Keratinocyte (primary cell): ENCODE results near the gene COCH.

Experiments used
- CTCF ChIP-seq, 3 experiments: IDR thresholded peaks in 1 of 3; conservative IDR thresholded peaks in 1 of 3; optimal IDR thresholded peaks in 1 of 3; 2 replicates in 2 of 3; 3 replicates in 1 of 3; pipeline versions ENCODE3 to v1.5.1; 2011; ENCODE audit warnings: low read length in 3 of 3, mild to moderate bottlenecking in 3 of 3, moderate library complexity in 2 of 3, control low read depth in 1 of 3, inconsistent platforms in 1 of 3; ENCODE audit not compliant: insufficient read depth in 2 of 3; ENCODE audit errors: extremely low read depth in 1 of 3
- EZH2 ChIP-seq: IDR thresholded peaks from one replicate; pipeline ENCODE4 v1.6.1; 2012; ENCODE audit warnings: inconsistent platforms, mild to moderate bottlenecking, low read length, moderate library complexity

GRCh38 chr14:30876692-30877091 lies 2.3 kb downstream of the COCH start:
- TF ChIP-seq CTCF (optimal IDR thresholded peaks at IDR 0.05 in 1 of 3, IDR thresholded peaks at IDR 0.05 in 1 of 3, conservative IDR thresholded peaks at IDR 0.05 in 1 of 3; ENCODE audit: extremely low read depth in 1 of 3, insufficient read depth in 2 of 3, low read length in 3 of 3) (no peak), EZH2 (no peak)
